ENCODE measurements around the gene LYSMD4. TPM values are rescaled to one million over a fixed set of nuclear protein-coding genes. Genes with fewer than 3 reads are reported as not detected.

LYSMD4 gene
- total RNA-seq, 3 donors from 2014 or later = 12.1 to 16.0 (median 12.2) TPM

- peak in 1 of 2 donors; percentile 10 for DNase-seq (ENCODE audit: low spot score in 2 of 2)
- no peak overlapping the region for H3K4me3 ChIP-seq
- H3K27ac ChIP-seq = peak overlapping the region in 1 of 2 donors; percentile 36
- no peaks in the 10 kb centered on the region for H3K36me3 ChIP-seq
- H3K4me1 ChIP-seq = peaks cover 7 to 9% of the 10 kb centered on the region in 2 donors
- intact Hi-C loops (cut with DNase I; ENCODE audit: low total_unique reads) = loop anchor here (10.0 kb wide), 1 partner anchor 426 kb away; no protein-coding TSS in a partner anchor
- H3K27me3 ChIP-seq = no peaks in the 10 kb centered on the region
- H3K9me3 ChIP-seq = no peaks in the 10 kb centered on the region
- no peak for TF ChIP-seq POLR2AphosphoS5 (IDR thresholded peaks at IDR 0.05)
Observed at GRCh38 chr15:99720533-99720932, 12.7 kb downstream of the LYSMD4 start.

GRCh38 chr15:99719096-99719541, 14.1 kb downstream of the LYSMD4 start:
- Histone ChIP-seq H3K4me1 (peaks cover 7 to 9% of the 10 kb centered on the region in 2 donors), H3K36me3 (no peaks in the 10 kb centered on the region), H3K9me3 (no peaks in the 10 kb centered on the region), H3K27me3 (no peaks in the 10 kb centered on the region), H3K4me3 (no peak overlapping the region), H3K27ac (no peak overlapping the region)
- TF ChIP-seq POLR2A (IDR thresholded peaks at IDR 0.05) = no peak
- no peak for TF ChIP-seq POLR2AphosphoS5 (IDR thresholded peaks at IDR 0.05)
- no peak for TF ChIP-seq CTCF (IDR thresholded peaks at IDR 0.05)
- intact Hi-C loops (cut with DNase I; ENCODE audit: low total_unique reads) = no loop called here
- peak in 1 of 2 donors; percentile 6 for DNase-seq (ENCODE audit: low spot score in 2 of 2)

GRCh38 chr15:99718421-99718820, 14.8 kb downstream of the LYSMD4 start:
- intact Hi-C loops (cut with DNase I; ENCODE audit: low total_unique reads) = no loop called here
- no peak for DNase-seq (ENCODE audit: low spot score in 2 of 2)
- Histone ChIP-seq H3K27me3 (no peaks in the 10 kb centered on the region), H3K36me3 (no peaks in the 10 kb centered on the region), H3K27ac (no peak overlapping the region), H3K4me3 (no peak overlapping the region), H3K9me3 (no peaks in the 10 kb centered on the region), H3K4me1 (peaks cover 7 to 9% of the 10 kb centered on the region in 2 donors)
- TF ChIP-seq POLR2A (IDR thresholded peaks at IDR 0.05) (no peak), POLR2AphosphoS5 (IDR thresholded peaks at IDR 0.05) (no peak), CTCF (IDR thresholded peaks at IDR 0.05) (no peak)

- peak in 1 of 2 donors; percentile 12 for DNase-seq (ENCODE audit: low spot score in 2 of 2)
- TF ChIP-seq CTCF (IDR thresholded peaks at IDR 0.05) = no peak
- no peak for TF ChIP-seq POLR2AphosphoS5 (IDR thresholded peaks at IDR 0.05)
- no peak for TF ChIP-seq POLR2A (IDR thresholded peaks at IDR 0.05)
- intact Hi-C loops (cut with DNase I; ENCODE audit: low total_unique reads) = no loop called here
Observed at GRCh38 chr15:99717161-99718009, 15.9 kb downstream of the LYSMD4 start.

GRCh38 chr15:99716540-99717095, 16.6 kb downstream of the LYSMD4 start:
- Histone ChIP-seq H3K4me1 (peaks cover 7 to 9% of the 10 kb centered on the region in 2 donors), H3K27me3 (no peaks in the 10 kb centered on the region), H3K9me3 (no peaks in the 10 kb centered on the region), H3K27ac (peak overlapping the region; percentile 29 to 70), H3K4me3 (peak overlapping the region in 1 of 3 donors; percentile 42), H3K36me3 (no peaks in the 10 kb centered on the region)
- intact Hi-C loops (cut with DNase I; ENCODE audit: low total_unique reads) = no loop called here
- DNase-seq (ENCODE audit: low spot score in 2 of 2) = no peak
- TF ChIP-seq POLR2A (IDR thresholded peaks at IDR 0.05) (no peak), CTCF (IDR thresholded peaks at IDR 0.05) (no peak), POLR2AphosphoS5 (IDR thresholded peaks at IDR 0.05) (no peak)

More at GRCh38 chr15:99717161-99718009, 15.9 kb downstream of the LYSMD4 start:
- Histone ChIP-seq H3K4me3 (peak overlapping the region in 1 of 3 donors; percentile 42), H3K36me3 (no peaks in the 10 kb centered on the region), H3K9me3 (no peaks in the 10 kb centered on the region), H3K27ac (peak overlapping the region; percentile 29 to 70), H3K4me1 (peaks cover 7 to 9% of the 10 kb centered on the region in 2 donors), H3K27me3 (no peaks in the 10 kb centered on the region)

Measured in breast epithelium (tissue), 4 donors.